HG02588 (cell line): Measurements from ENCODE around the gene MED23.

Experiments used
- ATAC-seq: cut with Tn5 transposase; IDR thresholded peaks from one replicate; pipeline ENCODE4 v1.9.1; 2021; ENCODE audit warnings: mild to moderate bottlenecking, moderate library complexity; ENCODE audit not compliant: unreplicated experiment

The MED23 gene

DNA sequence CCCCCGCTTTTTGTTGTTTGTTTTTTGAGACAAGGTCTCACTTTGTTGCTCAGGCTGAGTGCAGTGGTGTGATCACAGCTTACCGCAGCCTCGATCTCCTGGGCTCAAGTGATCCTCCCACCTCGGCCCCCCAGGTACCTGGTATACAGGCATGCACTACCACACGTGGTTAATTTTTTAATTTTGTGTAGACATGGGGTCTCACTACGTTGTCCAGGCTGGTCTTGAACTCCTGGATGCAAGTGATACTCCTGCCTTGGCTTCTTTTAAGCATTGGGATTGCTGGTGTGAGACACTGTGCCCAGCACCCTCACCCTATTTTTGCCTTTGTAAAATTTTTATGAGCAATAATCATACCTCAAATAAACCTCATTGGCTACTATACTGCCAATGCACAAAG lies 14.5 kb upstream of the MED23 start:
- ATAC-seq = no peak

DNA sequence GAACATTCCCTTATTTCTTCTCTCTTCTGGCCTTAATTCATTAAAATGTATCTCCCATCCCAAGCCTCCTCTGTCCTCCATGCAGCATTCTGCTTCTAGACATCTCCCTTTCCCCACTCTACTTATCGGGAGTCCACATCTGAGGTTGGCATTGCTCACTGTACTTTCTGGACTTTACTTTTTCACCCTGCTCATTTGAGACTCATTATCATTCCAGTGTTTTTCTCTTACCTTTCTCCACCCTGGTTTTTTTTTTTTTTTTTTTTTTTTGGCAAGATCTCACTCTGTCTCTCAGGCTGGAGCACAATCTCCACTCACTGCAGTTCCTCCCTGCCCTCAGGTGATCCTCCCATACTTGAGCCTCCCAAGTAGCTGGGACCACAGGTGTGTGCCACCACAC lies 13.5 kb upstream of the MED23 start:
- no peak for ATAC-seq

DNA sequence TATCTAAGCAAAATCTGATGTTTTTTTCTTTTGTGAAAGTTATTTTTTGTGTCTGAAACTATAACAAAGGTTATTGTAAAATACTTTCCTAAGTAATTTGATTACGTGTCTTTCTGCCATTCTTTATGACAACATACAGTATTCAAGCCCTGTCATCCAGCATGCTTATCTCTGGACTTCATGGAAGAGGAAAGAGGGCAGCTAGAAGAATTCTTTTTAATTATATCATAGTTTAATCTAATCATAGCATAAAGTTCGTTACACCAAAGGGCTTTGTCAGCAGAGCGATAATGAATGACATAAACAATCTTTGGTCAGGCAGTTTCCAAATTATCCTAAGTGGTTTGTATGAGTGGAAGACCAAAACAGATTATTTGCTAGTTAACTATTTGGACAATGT lies 12.5 kb upstream of the MED23 start:
- no peak for ATAC-seq

DNA sequence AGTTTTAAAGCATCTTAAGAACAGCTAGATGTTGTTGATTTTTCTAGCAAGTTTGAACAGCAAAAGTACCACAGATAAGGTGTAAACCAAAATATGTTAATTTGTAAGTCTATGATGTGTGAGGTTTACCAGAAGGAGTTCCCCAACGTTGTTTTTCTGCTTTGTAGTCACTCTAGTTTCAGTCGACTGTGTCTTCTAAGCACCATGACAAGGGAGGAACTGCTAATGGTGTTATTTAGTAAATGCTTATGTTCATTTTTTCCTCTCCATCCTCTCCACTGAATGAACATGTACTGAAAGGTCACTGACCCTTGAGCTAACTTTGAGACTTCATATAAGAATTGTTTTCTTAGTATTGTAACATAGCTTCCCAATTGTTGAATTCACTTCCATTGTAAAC lies 12.1 kb upstream of the MED23 start:
- ATAC-seq = peak; percentile 74

DNA sequence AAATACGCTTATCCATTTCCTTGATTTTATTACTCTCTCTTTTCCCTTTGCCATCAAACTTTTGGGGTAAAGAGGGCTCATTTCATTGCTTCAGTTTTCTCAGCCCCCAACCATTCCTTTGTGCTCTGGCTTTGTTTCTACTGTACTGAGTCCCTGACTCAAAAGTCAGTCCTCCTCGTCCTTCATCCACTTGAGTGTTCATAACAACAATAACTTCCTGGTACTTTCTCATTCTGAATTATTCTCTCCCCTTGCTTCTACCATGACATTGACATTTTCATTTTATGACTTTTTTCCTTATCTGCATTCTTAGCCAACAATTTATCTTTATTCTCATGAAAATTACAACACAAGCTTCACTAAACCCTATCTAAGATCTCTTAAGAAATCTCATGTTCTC lies 10.0 kb upstream of the MED23 start:
- no peak for ATAC-seq

- no peak for ATAC-seq
These were observed 9.1 kb upstream of the MED23 start, which contains the start of gene ENPP3 for GRCh38 chr6:131636880-131637792. Gene ENPP3, plus strand, starts transcription at chr6:131637302. Its CDS starts 83 bp downstream, at chr6:131637385.

DNA sequence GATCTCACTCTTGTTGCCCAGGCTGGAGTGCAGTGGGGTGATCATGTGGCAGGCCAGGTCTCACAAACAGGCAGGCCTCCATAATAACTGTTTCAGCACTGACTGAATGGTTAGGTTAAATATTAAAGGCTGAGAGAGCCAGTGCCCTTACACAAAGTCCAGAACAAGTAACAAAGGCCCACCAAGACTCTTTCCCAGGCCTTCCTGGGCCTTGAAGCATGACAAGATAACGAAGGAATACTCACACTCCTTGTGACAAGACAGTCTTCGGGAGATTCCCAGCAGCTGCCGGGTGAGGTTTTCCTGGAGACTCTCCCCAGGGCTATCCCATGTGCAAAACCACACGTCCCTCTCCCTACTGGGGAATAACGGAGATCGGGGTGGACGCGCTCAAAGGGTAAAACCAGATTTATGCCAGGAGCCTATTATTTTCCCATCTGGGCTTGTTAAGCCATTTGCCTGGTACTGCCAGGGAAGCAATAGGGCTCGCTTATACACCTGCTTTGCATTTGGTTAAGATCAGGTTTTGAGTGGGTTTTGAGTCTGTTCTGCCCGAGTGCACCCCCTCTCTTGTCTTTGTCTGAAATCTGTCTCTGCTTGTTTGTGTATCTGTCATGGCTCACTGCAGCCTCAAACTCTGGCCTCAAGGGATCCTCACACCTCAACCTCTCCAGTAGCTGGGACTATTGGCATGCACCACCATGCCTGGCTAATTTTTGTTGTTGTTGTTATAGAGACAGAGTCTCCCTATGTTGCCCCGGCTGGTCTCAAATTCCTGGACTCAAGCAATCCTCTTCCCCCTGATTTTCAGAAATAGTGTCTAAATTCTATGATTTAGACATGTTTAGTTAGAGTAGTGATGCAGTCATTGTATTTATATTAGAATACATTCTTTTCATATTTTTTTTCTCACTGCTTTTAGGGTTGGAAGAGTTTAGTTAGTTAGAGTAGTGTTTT lies 7.6 kb upstream of the MED23 start:
- ATAC-seq = peak; percentile 84

DNA sequence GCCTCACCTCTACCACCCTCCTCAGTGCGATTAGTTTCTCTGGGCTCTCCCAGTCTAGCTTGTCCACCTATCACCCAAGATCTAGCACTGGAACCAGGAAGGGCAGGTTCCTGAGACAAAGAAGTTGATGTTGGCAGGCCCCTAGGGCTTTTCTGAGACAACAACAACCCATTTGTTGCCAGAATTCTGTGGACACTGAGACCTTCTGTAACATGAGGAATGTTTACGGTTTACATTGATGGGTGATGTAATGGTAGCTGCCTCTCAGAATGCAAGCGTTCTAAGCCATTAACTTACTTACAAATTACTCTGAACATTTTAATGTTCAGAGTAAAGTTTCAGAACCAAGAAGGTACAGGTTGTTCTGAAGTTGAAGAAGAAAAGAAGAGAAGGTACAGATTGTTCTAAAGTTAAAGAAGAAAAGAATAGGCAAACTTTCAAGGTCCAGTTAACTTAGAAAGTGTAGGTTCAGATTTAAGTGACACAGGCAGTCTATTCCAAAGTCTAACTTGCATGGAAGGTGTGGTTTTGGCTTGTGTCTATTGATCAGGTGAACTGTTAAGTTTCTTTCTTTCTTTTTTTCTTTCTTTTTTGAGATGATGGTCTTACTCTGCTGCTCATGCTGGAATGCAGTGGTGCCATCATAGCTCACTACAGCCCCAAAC lies 3.7 kb upstream of the MED23 start:
- ATAC-seq = no peak

- ATAC-seq = no peak
These were observed 1.6 kb upstream of the MED23 start for GRCh38 chr6:131629651-131630050.

GRCh38 chr6:131628726-131629125 lies 684 bp upstream of the MED23 start:
- no peak for ATAC-seq

- no peak for ATAC-seq
These were observed 12.8 kb downstream of the MED23 start for GRCh38 chr6:131615275-131615674.

GRCh38 chr6:131613296-131613925 lies 14.6 kb downstream of the MED23 start:
- no peak for ATAC-seq

GRCh38 chr6:131602781-131603312 lies 25.2 kb downstream of the MED23 start:
- ATAC-seq = no peak

- no peak for ATAC-seq
These were observed 27.3 kb downstream of the MED23 start for GRCh38 chr6:131600716-131601115.

- ATAC-seq = no peak
These were observed 30.6 kb downstream of the MED23 start for GRCh38 chr6:131597446-131597845.

DNA sequence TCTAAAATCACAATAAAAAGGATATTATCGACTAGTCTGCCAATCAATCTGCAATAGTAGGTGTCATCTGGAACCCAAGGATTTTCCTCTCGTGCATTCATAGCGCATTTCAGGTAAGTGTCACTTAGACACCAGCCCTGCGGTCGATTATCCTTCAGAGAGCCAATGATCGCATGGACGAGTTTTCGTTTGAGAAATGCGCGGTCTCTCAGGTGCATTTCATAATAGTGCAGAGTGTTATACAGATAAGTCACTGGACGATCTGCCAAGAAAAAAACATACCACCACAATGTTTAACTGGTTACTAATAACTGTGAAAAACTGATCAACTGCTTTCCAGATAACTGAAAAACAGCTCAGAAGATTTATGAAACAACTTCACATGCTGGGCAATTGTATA lies 34.0 kb downstream of the MED23 start:
- no peak for ATAC-seq

- no peak for ATAC-seq
These were observed 35.1 kb downstream of the MED23 start for GRCh38 chr6:131592935-131593334.

DNA sequence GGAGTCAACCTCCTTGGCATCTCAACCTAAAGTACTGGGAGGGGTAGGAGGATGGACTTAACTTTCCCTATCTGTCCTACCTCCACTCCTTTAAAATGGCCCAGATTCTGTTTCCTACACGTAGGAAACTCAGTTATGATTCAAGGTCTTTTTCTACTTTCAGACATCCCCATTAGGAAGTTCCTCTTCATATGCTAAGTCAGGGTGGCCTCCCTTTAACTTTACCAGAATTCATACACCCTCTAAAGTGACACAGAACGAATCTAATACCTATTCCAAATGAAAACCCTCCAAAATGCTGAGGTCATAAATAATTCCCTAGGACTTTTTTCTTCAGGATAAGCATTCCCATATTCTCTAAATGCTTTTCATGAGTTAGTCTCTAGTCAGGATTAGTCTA lies 39.4 kb downstream of the MED23 start:
- ATAC-seq = no peak

DNA sequence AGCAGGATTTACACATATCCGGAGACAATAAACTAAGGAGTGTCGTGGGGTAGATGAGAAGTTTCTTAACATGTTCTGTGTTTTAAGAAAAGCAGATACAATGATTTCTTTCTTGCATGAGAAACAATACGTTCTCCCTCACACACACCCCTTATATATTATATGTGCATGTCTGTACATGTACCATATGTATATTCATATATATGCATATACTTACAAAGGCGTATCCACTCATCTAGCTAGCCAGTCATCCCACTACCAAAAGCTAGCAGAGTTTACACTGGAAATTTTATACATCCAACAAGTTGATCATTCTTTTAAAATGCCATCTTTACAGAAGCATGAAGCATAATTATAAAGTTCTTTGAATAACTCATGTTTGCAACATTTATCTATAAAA lies 40.1 kb downstream of the MED23 start:
- no peak for ATAC-seq

- no peak for ATAC-seq
These were observed 41.5 kb downstream of the MED23 start for GRCh38 chr6:131586543-131586942.
